ENCODE measurements around the gene KDM2A.
A peak's percentile ranks its signal among the peaks of the same experiment; 100 is the strongest.

KDM2A gene

GRCh38 chr11:67270256-67271204 is 151.5 kb downstream of the KDM2A start:
- Histone ChIP-seq H3K27ac (peak overlapping the region; percentile 100), H3K4me3 (peak overlapping the region; percentile 99), H3K9me3 (no peaks in the 10 kb centered on the region), H3K36me3 (peaks cover 76% of the 10 kb centered on the region), H3K9ac (peak overlapping the region; percentile 100), H3K4me1 (peaks cover 76% of the 10 kb centered on the region), H4K20me1 (peaks cover 33% of the 10 kb centered on the region), H3K4me2 (peak overlapping the region; percentile 99), H3K27me3 (no peaks in the 10 kb centered on the region)
- no peak for TF ChIP-seq Cebpa-rat (IDR thresholded peaks at IDR 0.05)

GRCh38 chr11:67271205-67271540 is 152.1 kb downstream of the KDM2A start:
- Histone ChIP-seq H3K9ac (peak overlapping the region; percentile 100), H3K4me3 (peak overlapping the region; percentile 99), H3K36me3 (peaks cover 83% of the 10 kb centered on the region), H4K20me1 (peaks cover 33% of the 10 kb centered on the region), H3K4me1 (peaks cover 77% of the 10 kb centered on the region), H3K27me3 (no peaks in the 10 kb centered on the region), H3K4me2 (peak overlapping the region; percentile 99), H3K9me3 (no peaks in the 10 kb centered on the region), H3K27ac (peak overlapping the region; percentile 100)
- TF ChIP-seq Cebpa-rat (IDR thresholded peaks at IDR 0.05) = no peak

GRCh38 chr11:67271541-67272284 is 152.7 kb downstream of the KDM2A start:
- TF ChIP-seq Cebpa-rat (IDR thresholded peaks at IDR 0.05) = peak; percentile 82; the same call in 1 of the 2 replicates
- peak overlapping the region; percentile 99 for H3K4me3 ChIP-seq
- H3K27me3 ChIP-seq = no peaks in the 10 kb centered on the region
- H3K4me1 ChIP-seq = peaks cover 82% of the 10 kb centered on the region
- peak overlapping the region; percentile 99 for H3K4me2 ChIP-seq
- peaks cover 84% of the 10 kb centered on the region for H3K36me3 ChIP-seq
- H4K20me1 ChIP-seq = peaks cover 33% of the 10 kb centered on the region
- peak overlapping the region; percentile 100 for H3K27ac ChIP-seq
- H3K9me3 ChIP-seq = no peaks in the 10 kb centered on the region
- H3K9ac ChIP-seq = peak overlapping the region; percentile 100

DNA sequence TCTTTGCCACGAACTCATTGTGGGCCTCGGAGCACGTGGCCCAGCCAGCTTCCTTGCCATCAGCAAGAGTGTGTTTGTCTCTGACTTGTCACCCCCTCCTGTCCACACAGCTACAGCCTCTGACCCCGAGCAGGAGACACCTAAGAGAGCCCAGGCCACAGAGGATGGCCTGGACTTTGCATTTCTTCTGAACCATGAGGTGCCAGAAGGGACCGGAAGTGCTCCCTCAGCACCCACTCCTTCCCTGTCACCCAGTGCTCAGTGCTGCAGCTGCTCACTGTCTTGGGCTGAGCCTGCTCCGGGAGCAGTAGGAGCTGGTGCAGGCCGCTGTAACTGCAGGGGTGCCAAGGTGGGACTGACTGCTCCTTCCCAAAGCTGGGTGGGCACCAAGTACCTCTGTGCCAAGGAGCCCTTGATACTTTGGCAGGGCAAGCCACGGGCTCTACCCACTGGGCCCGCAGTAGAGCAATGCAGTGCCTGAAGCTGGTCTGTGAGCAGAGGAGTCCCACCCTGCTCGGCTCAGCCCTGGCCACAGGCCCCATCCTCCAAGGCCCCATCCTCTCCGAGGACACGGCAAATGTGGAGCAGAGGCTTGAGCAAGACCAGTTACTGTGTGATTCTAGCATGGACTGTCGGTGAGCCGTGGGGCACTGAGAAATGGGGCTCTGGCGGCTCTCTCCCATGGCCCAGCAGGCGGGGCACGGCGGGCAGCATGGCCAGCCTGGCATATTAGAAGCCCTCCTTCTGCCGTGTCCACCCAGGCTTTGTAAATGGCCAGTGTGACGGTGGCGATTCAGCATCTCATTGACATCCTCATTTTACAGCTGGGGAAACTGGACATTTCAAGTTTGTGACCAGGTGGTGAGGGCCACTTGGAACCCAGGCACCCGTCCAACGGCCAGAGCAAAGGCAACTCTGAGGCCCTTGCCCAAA is 153.5 kb downstream of the KDM2A start:
- peak overlapping the region; percentile 100 for H3K9ac ChIP-seq
- TF ChIP-seq Cebpa-rat (IDR thresholded peaks at IDR 0.05) = no peak
- peaks cover 75% of the 10 kb centered on the region for H3K36me3 ChIP-seq
- H3K4me3 ChIP-seq = peak overlapping the region; percentile 99
- no peaks in the 10 kb centered on the region for H3K27me3 ChIP-seq
- H3K9me3 ChIP-seq = no peaks in the 10 kb centered on the region
- peaks cover 33% of the 10 kb centered on the region for H4K20me1 ChIP-seq
- peak overlapping the region; percentile 99 for H3K4me2 ChIP-seq
- H3K4me1 ChIP-seq = peaks cover 88% of the 10 kb centered on the region
- peak overlapping the region; percentile 100 for H3K27ac ChIP-seq

GRCh38 chr11:67273260-67273990 is 154.4 kb downstream of the KDM2A start:
- Histone ChIP-seq H3K4me3 (peak overlapping the region; percentile 99), H3K36me3 (peaks cover 77% of the 10 kb centered on the region), H3K9me3 (no peaks in the 10 kb centered on the region), H4K20me1 (peaks cover 33% of the 10 kb centered on the region), H3K9ac (peak overlapping the region; percentile 100), H3K27ac (peak overlapping the region; percentile 100), H3K4me1 (peaks cover 96% of the 10 kb centered on the region), H3K27me3 (no peaks in the 10 kb centered on the region), H3K4me2 (peak overlapping the region; percentile 99)
- no peak for TF ChIP-seq Cebpa-rat (IDR thresholded peaks at IDR 0.05)

DNA sequence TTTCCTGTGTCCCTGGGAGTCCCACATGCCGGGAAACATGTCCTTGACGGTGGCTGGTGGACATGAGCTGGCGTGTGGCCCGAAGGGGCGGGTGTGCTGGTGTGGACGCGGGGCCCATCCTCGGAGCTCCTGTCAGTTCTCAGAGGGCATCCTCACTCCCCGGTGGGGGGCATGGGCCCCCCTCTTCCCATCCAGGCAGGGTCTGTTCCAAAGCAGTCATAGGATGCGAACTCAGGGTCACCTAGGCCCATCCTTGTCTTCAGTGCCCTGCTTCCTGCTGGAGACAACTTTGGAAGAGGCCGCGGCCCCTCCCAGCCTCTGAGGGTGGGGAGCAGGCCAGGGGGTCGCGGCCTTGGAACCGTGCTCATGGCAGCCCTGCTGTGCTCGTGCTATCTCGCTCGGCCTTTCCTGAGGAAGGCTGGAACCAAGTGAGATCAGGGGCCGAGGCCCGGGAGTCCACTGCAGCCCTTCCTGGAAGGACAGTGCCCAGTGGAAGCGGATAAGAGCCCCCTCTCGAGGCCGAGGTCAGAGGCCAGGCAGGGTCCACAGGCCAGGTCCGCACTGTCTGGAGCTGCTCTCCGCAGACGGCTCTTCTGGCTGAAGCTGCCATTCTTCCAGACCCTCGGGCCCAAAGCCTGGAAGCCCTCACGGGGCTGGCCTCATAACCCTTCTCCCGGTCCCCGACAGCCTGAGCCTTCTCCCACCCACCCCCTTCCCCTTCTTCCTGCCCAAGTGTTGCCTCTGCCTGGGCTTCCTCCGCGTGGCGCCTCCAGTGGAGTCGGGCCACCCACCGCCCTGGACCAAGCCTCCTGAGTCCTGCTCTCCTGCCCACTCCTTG is 155.9 kb downstream of the KDM2A start:
- H3K4me2 ChIP-seq = peak overlapping the region; percentile 99
- peaks cover 97% of the 10 kb centered on the region for H3K4me1 ChIP-seq
- no peaks in the 10 kb centered on the region for H3K9me3 ChIP-seq
- H3K36me3 ChIP-seq = peaks cover 77% of the 10 kb centered on the region
- peak overlapping the region; percentile 100 for H3K9ac ChIP-seq
- peaks cover 32% of the 10 kb centered on the region for H4K20me1 ChIP-seq
- peak overlapping the region; percentile 100 for H3K27ac ChIP-seq
- H3K27me3 ChIP-seq = no peaks in the 10 kb centered on the region
- peak overlapping the region; percentile 99 for H3K4me3 ChIP-seq
- no peak for TF ChIP-seq Cebpa-rat (IDR thresholded peaks at IDR 0.05)

- no peak for TF ChIP-seq Cebpa-rat (IDR thresholded peaks at IDR 0.05)
- H4K20me1 ChIP-seq = peaks cover 23% of the 10 kb centered on the region
- H3K4me2 ChIP-seq = peak overlapping the region; percentile 99
- peak overlapping the region; percentile 100 for H3K27ac ChIP-seq
- peaks cover 97% of the 10 kb centered on the region for H3K4me1 ChIP-seq
- peaks cover 77% of the 10 kb centered on the region for H3K36me3 ChIP-seq
- H3K9ac ChIP-seq = peak overlapping the region; percentile 100
- no peaks in the 10 kb centered on the region for H3K27me3 ChIP-seq
- peak overlapping the region; percentile 99 for H3K4me3 ChIP-seq
- H3K9me3 ChIP-seq = no peaks in the 10 kb centered on the region
These were observed 156.7 kb downstream of the KDM2A start for GRCh38 chr11:67275606-67276409.
